8988T (cell line): Measurements from ENCODE around the gene ZBED1.

Experiments
- DNase-seq: peaks from one replicate; pipeline ENCODE4 v3.0.0; 2011

Gene ZBED1

DNA sequence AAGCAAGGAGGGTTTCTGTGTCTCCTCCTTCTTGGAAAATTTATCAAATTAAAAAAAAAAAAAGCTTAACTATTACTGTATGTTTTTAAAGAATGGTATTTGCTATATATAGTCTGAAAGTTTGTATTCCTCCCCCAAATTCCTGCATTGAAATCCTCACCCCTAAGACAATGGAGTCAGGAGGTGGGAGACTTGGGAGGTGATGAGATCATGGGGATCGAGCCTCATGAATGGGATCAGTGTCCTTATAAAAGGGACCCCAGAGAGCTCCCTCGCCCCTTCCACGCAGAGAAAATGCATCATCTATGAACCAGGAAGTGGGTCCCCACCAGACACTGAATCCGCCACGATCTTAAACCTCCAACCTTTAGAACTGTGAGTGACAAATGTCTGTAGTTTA lies 50.1 kb downstream of the ZBED1 start:
- no peak for DNase-seq

DNA sequence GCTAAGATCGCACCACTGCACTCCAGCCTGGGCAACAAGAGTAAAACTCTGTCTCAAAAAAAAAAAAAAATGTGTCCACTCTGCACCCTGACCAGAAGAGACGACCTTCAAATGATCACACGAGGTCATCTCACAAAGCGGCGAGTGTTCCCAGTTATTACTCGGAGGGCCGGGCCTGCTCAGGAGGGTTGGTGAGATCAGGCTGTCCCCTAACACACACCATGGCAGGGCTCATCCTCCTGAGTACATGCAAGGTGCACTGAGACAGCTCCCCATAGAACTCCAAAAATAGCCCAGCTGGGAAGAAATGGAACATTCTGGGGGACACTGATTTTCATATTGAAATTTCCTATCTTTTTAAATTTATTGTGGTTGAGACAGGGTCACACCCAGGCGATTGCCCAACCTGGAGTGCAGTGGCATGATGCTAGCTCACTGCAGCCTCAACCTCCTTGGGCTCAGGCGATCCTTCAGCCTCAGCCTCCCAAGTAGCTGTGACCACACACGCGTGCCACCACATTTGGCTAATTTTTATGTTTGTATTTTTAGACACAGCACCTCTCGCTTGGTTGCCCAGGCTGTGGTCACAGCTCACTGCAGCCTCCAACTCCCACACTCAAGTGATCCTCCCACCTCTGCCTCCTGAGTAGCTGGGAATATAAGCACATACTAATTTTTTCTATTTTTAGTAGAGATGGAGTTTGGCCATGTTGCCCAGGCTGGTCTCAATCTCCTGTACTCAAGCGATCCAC lies 51.5 kb downstream of the ZBED1 start:
- no peak for DNase-seq

DNA sequence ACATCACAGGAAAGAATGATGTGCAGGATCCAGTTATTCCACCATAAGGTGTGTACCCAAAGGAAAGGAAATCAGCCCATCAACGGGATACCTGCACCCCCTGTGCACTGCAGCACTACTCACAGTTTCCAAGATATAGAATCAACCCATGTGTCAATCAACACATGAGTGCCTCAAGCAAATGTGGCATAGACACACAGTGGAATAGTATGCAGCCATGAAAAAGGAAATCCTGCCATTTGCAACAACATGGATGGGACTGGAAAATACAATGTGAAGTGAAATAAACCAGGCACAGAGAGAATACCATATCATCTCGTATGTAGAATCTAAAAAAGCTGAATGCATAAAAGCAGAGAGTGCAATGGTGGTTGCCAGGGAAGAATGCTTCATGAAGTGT lies 53.3 kb downstream of the ZBED1 start:
- DNase-seq: no peak

DNA sequence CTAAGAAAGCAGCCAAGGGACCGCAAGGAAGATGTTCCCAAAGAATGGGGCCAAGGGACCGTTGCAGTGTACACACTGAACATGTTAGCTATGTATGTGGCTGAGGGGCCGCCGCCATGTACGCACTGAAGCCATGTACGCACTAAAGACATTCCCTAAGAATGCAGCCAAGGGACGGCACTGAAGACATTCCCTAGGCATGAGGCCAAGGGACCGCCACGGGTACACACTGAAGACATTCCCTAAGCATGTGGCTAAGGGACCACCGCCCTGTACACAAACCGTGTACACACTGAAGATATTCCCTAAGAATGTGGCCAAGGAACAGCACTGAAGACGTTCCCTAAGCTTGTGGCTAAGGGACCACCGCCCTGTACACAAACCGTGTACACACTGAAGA lies 54.0 kb downstream of the ZBED1 start:
- no peak for DNase-seq

DNA sequence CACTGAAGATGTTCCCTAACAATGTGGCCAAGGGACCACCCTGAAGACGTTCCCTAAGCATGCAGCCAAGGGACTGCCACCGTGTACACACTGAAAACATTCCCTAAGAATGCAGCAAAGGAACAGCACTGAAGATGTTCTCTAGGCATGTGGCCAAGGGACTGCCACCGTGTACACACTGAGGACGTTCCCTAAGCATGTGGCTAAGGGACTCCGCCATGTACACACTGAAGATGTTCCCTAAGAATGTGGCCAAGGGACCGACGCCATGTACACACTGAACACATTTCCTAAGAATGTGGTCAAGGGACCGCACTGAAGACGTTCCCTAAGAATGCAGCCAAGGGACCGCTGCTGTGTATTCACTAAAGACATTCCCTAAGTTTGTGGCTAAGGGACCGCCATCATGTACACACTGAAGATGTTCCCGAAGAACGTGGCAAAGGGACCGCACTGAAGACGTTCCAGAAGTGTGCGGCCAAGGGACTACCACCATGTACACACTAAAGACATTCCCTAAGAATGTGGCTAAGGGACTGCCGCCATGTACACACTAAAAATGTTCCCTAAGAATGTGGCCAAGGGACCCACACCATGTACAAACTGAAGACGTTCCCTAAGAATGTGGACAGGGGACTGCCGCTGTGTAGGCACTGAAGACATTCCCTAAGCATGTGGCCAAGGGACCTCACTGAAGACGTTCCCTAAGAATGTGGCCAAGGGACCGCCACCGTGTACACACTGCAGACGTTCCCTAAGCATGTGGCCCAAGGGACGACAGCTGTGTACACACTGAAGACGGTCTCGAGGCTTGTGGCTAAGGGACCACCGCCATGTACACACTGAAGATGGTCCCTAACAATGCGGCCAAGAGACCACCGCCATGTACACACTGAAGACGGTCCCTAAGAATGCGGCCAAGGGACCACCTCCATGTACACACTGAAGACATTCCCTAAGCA lies 54.8 kb downstream of the ZBED1 start:
- no peak for DNase-seq

DNA sequence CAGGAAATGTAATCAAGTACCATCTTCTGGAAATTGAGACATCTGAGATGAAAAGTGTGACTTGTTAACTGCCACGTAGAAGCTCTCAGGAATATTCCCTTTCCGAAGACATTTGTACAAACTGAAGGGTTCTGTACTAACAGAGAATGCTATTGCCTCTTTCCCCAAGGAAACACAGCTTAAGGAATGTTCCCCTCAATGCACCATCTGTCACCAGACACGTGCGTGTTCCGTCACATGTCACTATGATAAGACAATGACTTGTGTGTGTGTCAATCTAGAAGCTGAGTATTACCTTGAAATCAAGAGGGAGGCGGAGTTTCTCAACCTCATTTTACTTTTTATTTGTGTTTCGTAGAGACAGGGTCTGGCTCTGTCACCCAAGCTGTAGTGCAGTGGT lies 58.1 kb downstream of the ZBED1 start:
- DNase-seq: no peak

DNA sequence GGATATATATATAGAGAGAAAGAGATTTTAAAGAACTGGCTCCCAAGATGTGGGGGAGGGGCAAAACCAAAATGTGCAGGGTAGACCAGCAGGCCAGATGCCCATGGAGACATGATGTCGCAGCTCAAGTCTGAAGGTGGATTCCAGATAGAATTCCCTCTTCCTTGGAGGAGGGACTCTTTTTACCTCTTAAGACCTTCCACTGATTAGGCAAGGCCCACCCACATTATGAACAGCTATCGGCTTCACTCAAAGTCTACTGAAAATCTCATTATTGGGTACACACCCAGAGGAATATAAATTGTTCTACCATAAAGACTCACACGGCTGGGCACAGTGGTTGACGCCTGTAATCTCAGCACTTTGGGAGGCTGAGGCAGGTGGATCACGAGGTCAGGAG lies 59.3 kb downstream of the ZBED1 start:
- DNase-seq: no peak

DNA sequence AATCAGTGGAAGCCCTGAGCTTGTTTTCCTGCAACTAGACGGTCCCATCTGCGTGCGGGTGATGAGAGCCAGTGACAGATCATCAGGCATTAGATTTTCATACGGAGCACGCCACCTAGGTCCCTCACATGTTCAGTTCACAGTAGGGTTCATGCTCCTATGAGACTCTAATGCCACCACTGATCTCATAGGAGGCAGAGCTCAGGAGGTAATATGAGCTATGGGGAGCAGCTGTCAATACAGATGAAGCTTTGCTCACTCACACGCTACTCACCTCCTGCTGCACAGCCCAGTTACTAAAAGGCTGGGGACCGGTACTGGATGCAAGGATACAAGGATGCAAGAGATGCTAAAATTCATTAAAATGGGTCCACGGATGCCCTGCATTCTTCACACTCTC lies 61.2 kb downstream of the ZBED1 start:
- DNase-seq: no peak
